Prostate gland (tissue), 2 donors: Measurements from ENCODE around the gene ELP5.

Experiments
- CTCF ChIP-seq, 4 experiments: fragments of 200-600 bp in 2 of 4; fragments of 450-650 bp in 2 of 4; sonication (generic) in 2 of 4; IDR thresholded peaks; 1 replicate in 3 of 4; 2 replicates in 1 of 4; pipeline ENCODE4 v1.5.1; 2016 to 2019; ENCODE audit warnings: antibody characterized with exemption in 4 of 4, mild to moderate bottlenecking in 2 of 4, moderate library complexity in 2 of 4
- POLR2A ChIP-seq: fragments of 450-650 bp; IDR thresholded peaks from one replicate; pipeline ENCODE4 v1.6.1; 2016; ENCODE audit warnings: antibody characterized with exemption, mild to moderate bottlenecking
- POLR2AphosphoS5 ChIP-seq: sonication (generic); formaldehyde crosslinking; IDR thresholded peaks from one replicate; pipeline ENCODE4 v1.6.1; 2017; ENCODE audit warnings: antibody characterized with exemption

- TF ChIP-seq CTCF (IDR thresholded peaks at IDR 0.05) (peak in 2 of 4 experiments; percentile 25 to 27), POLR2A (peak; percentile 62), POLR2AphosphoS5 (peak; percentile 87)
Measured at GRCh38 chr17:7281074-7281952, 29.3 kb downstream of the ELP5 start, which contains the start of gene SLC2A4.
